T47D (cell line): ENCODE data around the gene MAST4.

Experiments used
- DNase-seq, 2 experiments: peaks; one replicate each; pipeline versions ENCODE4 v3.0.0 to v3.0.0-alpha.2; 2011 to 2012; ENCODE audit warnings: low read depth in 1 of 2, low spot score in 1 of 2
- JUND ChIP-seq: IDR thresholded peaks from 2 replicates; pipeline ENCODE4 v1.6.1; 2012; ENCODE audit warnings: low read depth
- in situ Hi-C: cut with HindIII; loops from 2 replicates; pipeline ENCODE4 v1.10.0; 2016; ENCODE audit warnings: low sequenced_read_pairs, low pct_unique_long_range_greater_than_20kb

Gene MAST4

GRCh38 chr5:66987126-66987525, 390.9 kb downstream of the MAST4 start:
- in situ Hi-C loops: no loop called here

GRCh38 chr5:66987540-66987939, 391.3 kb downstream of the MAST4 start:
- TF ChIP-seq JUND: no peak
- in situ Hi-C loops: no loop called here

More at GRCh38 chr5:66987126-66987525, 390.9 kb downstream of the MAST4 start:
- no peak for TF ChIP-seq JUND
- DNase-seq: no peak

GRCh38 chr5:66987949-66988838, 392.0 kb downstream of the MAST4 start:
- in situ Hi-C loops: no loop called here
- TF ChIP-seq JUND: no peak
- DNase-seq: peak in 1 of 2 experiments; percentile 52

More at GRCh38 chr5:66987540-66987939, 391.3 kb downstream of the MAST4 start:
- DNase-seq: no peak

- DNase-seq: peak in 1 of 2 experiments; percentile 60
- in situ Hi-C loops: no loop called here
- no peak for TF ChIP-seq JUND
These were observed 393.1 kb downstream of the MAST4 start for GRCh38 chr5:66989286-66989685.

GRCh38 chr5:66989781-66990180, 393.6 kb downstream of the MAST4 start:
- in situ Hi-C loops: no loop called here
- no peak for TF ChIP-seq JUND
- no peak for DNase-seq

GRCh38 chr5:66991746-66992145, 395.6 kb downstream of the MAST4 start:
- DNase-seq: no peak
- no peak for TF ChIP-seq JUND
- in situ Hi-C loops: no loop called here

GRCh38 chr5:66992547-66992946, 396.4 kb downstream of the MAST4 start:
- in situ Hi-C loops: no loop called here
- TF ChIP-seq JUND: no peak
- no peak for DNase-seq

GRCh38 chr5:66993448-66993847, 397.3 kb downstream of the MAST4 start:
- in situ Hi-C loops: no loop called here
- no peak for DNase-seq
- no peak for TF ChIP-seq JUND

- in situ Hi-C loops: no loop called here
- DNase-seq: no peak
- no peak for TF ChIP-seq JUND
These were observed 397.7 kb downstream of the MAST4 start for GRCh38 chr5:66993882-66994281.

GRCh38 chr5:66994790-66995189, 398.6 kb downstream of the MAST4 start:
- peak; percentile 43 to 93 for DNase-seq
- TF ChIP-seq JUND: peak; percentile 85
- in situ Hi-C loops: no loop called here

GRCh38 chr5:67000794-67001475, 404.7 kb downstream of the MAST4 start:
- no peak for DNase-seq
- in situ Hi-C loops: no loop called here
- no peak for TF ChIP-seq JUND

GRCh38 chr5:67002832-67003684, 406.9 kb downstream of the MAST4 start:
- in situ Hi-C loops: no loop called here
- no peak for DNase-seq
- no peak for TF ChIP-seq JUND
